ENCODE results near the gene TMEM215.

TMEM215 gene

DNA sequence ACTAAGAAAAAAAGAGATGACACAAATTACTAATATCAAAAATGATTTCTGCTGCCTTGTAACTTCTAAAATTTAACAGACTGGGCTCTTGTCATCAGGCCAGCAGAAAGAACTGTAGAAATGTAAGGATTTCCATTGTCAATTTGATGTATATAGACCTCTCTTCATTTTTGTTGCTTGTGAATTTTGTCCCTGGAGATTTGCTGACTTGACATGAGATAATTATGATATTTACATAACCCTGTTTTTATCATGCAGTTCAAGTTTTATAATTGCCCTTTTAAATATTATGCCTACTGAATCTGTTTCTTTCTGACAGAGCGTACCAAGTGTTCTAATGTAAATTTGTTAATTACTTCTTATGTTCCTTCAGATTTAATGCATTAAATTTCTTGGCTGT is 23.9 kb downstream of the TMEM215 start:
- no peaks in the 10 kb centered on the region for H3K4me1 Mint-ChIP-seq (ENCODE audit: low read depth)
- H3K9me3 Mint-ChIP-seq = peaks cover 19% of the 10 kb centered on the region
- H3K27me3 Mint-ChIP-seq = peaks cover 19% of the 10 kb centered on the region
- H3K4me3 Mint-ChIP-seq = no peak overlapping the region
- no peak overlapping the region for H3K27ac Mint-ChIP-seq
- no peaks in the 10 kb centered on the region for H3K36me3 Mint-ChIP-seq (ENCODE audit: low read depth)

GRCh38 chr9:32811246-32811645 is 27.9 kb downstream of the TMEM215 start:
- H3K36me3 Mint-ChIP-seq (ENCODE audit: low read depth) = no peaks in the 10 kb centered on the region
- peaks cover 9% of the 10 kb centered on the region for H3K27me3 Mint-ChIP-seq
- H3K27ac Mint-ChIP-seq = no peak overlapping the region
- H3K4me1 Mint-ChIP-seq (ENCODE audit: low read depth) = no peaks in the 10 kb centered on the region
- H3K4me3 Mint-ChIP-seq = no peak overlapping the region
- H3K9me3 Mint-ChIP-seq = peaks cover 11% of the 10 kb centered on the region

DNA sequence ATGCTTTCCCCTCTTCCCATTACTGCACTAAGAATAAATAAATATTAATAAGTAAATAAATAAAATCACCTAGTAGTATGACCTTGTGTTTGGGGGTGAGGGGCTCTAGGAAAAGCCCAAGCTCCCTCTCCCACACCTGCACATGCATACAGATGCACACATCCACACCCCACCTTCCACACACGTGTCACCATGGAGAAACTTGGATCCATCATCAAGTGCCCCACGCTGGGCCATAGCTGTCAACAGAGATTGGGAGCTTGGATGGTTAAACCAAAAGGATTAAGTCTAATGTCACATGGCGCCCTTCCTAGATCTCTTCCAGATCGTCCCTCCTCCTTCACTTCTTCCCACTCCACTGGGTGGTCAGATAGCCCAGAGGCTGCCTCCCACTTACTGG is 37.0 kb downstream of the TMEM215 start:
- H3K4me1 Mint-ChIP-seq (ENCODE audit: low read depth) = no peaks in the 10 kb centered on the region
- peaks cover 13% of the 10 kb centered on the region for H3K27me3 Mint-ChIP-seq
- no peaks in the 10 kb centered on the region for H3K36me3 Mint-ChIP-seq (ENCODE audit: low read depth)
- no peaks in the 10 kb centered on the region for H3K9me3 Mint-ChIP-seq
- no peak overlapping the region for H3K27ac Mint-ChIP-seq
- H3K4me3 Mint-ChIP-seq = no peak overlapping the region

DNA sequence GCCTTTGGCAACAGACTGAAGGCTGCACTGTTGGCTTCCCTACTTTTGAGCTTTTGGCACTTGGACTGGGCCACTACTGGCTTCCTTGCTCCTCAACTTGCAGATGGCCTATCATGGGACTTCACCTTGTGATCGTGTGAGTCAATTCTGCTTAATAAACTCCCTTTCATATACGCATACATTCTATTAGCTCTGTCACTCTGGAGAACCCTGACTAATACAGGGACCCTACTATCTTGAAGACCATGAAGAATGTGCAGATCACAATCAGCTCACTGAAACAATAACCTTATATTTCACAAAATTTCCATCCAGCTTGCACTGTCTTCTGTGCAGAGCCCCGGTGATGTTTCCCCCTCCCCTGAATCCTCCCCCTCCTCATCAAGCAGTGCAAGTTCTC is 39.8 kb downstream of the TMEM215 start:
- H3K4me3 Mint-ChIP-seq = no peak overlapping the region
- H3K9me3 Mint-ChIP-seq = no peaks in the 10 kb centered on the region
- H3K27ac Mint-ChIP-seq = no peak overlapping the region
- no peaks in the 10 kb centered on the region for H3K4me1 Mint-ChIP-seq (ENCODE audit: low read depth)
- no peaks in the 10 kb centered on the region for H3K36me3 Mint-ChIP-seq (ENCODE audit: low read depth)
- H3K27me3 Mint-ChIP-seq = peaks cover 22% of the 10 kb centered on the region

- no peak overlapping the region for H3K4me3 Mint-ChIP-seq
- H3K27ac Mint-ChIP-seq = no peak overlapping the region
- H3K36me3 Mint-ChIP-seq (ENCODE audit: low read depth) = no peaks in the 10 kb centered on the region
- no peaks in the 10 kb centered on the region for H3K4me1 Mint-ChIP-seq (ENCODE audit: low read depth)
- H3K9me3 Mint-ChIP-seq = no peaks in the 10 kb centered on the region
- H3K27me3 Mint-ChIP-seq = peaks cover 22% of the 10 kb centered on the region
These were observed 40.2 kb downstream of the TMEM215 start for GRCh38 chr9:32823551-32823950.

DNA sequence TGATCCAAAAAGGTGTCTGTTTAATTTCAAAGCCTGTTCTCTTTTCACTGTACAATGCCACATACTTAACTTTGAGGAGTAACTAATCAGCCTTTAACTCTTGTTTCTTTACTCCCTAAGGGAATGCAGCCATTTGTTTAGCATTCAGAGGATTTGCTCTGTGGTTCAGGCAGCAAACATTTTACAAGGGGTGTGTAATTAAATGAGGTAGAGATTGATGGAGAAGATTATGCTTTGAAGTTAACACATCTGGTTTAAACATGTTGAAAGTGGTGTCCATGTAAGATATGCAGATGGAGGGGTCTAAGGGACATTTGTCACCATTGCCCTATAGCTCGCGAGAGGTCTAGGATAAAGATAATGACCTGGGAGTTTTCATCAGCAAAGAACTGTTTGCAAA is 41.9 kb downstream of the TMEM215 start:
- H3K36me3 Mint-ChIP-seq (ENCODE audit: low read depth) = no peaks in the 10 kb centered on the region
- no peak overlapping the region for H3K27ac Mint-ChIP-seq
- H3K4me1 Mint-ChIP-seq (ENCODE audit: low read depth) = no peaks in the 10 kb centered on the region
- H3K27me3 Mint-ChIP-seq = peaks cover 22% of the 10 kb centered on the region
- no peaks in the 10 kb centered on the region for H3K9me3 Mint-ChIP-seq
- no peak overlapping the region for H3K4me3 Mint-ChIP-seq

DNA sequence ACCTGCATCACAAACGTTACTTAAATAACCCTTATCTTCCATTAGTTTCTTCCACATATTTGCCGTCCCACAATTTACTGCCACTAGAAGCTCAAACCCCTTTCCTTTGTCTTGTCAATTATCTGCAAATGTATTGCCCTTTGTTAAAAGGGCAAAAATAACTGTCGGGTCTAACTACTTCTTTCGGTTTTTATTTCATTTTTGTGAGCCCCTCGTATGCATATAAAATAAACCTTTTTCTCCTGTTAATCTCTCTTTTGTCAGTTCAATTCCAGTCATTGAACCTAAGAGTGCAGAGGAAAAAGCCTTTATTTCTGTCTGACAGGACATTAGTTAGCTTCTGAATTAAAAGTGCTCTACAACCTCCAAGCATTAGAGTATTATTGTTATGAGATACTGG is 45.5 kb downstream of the TMEM215 start:
- H3K4me3 Mint-ChIP-seq = no peak overlapping the region
- peaks cover 18% of the 10 kb centered on the region for H3K27me3 Mint-ChIP-seq
- H3K27ac Mint-ChIP-seq = no peak overlapping the region

GRCh38 chr9:32832346-32832745 is 49.0 kb downstream of the TMEM215 start:
- H3K4me3 Mint-ChIP-seq = no peak overlapping the region
- H3K36me3 Mint-ChIP-seq (ENCODE audit: low read depth) = no peaks in the 10 kb centered on the region

More for the DNA sequence above, 45.5 kb downstream of the TMEM215 start:
- Mint-ChIP-seq H3K9me3 (no peaks in the 10 kb centered on the region), H3K36me3 (ENCODE audit: low read depth) (no peaks in the 10 kb centered on the region), H3K4me1 (ENCODE audit: low read depth) (no peaks in the 10 kb centered on the region)

More at GRCh38 chr9:32832346-32832745, 49.0 kb downstream of the TMEM215 start:
- H3K27ac Mint-ChIP-seq = no peak overlapping the region
- no peaks in the 10 kb centered on the region for H3K4me1 Mint-ChIP-seq (ENCODE audit: low read depth)
- H3K9me3 Mint-ChIP-seq = no peaks in the 10 kb centered on the region
- H3K27me3 Mint-ChIP-seq = peaks cover 6% of the 10 kb centered on the region
